ENCODE measurements around the gene ADAM33.

The ADAM33 gene

DNA sequence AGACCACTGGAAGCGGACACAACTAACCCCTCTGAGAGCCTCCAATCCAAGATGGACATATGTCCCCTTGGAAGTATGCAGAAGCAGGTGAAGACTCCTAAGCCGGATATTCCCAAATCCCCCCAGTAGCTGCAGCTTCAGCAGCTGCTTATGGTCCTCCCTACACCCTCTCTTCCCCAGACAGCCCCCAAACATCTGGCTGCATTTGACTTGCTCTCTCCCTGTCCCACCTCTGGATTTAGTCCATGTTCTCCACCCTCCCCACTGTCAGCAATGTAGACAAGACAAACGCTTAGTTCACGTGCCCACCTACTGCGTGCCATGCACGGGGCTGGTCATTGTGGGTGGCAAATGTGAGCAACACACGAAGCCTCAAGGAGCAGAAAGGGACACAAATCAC lies 4.6 kb upstream of the ADAM33 start:
- no peak for DNase-seq

- no peak for DNase-seq
Measured at GRCh38 chr20:3685341-3685740, 3.5 kb upstream of the ADAM33 start.

DNA sequence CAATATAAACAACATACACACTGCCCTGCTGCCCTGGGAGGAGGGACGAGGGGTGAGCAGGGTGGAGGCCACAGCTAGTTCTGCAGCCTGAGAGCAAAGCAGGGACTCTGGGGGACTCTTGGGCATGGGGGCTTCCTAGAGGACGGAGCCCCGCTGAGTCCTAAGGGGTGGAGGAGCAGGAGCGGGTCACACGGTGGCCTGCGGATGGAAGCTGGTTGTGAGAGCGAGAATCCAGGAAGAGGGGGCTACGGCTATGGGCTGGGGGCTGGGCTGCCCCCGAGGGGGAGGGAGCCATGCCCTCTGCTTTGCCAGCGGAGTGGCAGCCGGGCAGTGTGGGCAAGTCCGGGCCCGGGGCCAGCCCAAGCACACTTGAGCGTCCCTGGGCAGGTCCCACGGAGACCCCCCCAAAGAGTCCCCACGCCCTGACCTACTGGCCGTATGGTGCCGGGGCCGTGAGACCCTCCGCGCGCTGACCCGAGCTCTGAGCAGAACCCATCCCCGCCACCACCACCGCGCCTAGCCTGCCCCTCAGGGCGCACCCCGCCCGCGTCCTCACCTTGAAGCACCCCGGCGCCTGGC lies 369 bp downstream of the ADAM33 start:
- DNase-seq: no peak

DNA sequence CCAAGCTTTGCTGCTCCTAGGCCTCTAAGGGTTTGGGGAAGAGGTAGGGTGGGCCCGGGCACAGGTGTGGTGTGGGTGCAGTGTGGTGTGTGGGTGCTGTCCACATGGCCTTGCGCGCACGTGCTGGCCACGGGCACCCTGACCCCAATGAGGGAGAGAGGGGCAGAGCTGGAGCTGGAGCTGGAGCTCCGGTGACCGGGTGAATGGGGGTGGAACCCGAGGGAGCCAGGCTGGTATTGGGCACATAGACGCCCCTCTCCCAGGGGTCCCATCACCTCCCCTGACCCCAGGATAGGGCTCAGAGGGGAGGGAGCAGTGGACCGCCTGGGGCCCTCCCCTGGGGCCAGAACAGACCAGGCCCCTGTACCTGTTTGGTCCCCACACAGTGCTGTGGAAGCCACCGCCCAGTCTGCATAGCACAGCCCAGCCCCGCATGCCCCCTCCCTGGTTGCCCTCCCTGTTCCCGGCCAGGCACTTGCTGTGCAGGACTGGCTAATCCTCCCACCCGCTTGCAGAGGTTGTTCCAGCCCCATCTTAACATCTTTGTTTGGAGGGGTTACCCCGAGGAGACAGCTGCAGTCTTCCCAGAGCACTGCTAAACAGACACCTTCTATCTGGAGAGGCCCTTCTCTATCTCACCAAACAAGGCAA lies 984 bp downstream of the ADAM33 start:
- no peak for DNase-seq

- no peak for DNase-seq
Measured at GRCh38 chr20:3679749-3680700, 1.8 kb downstream of the ADAM33 start.

DNA sequence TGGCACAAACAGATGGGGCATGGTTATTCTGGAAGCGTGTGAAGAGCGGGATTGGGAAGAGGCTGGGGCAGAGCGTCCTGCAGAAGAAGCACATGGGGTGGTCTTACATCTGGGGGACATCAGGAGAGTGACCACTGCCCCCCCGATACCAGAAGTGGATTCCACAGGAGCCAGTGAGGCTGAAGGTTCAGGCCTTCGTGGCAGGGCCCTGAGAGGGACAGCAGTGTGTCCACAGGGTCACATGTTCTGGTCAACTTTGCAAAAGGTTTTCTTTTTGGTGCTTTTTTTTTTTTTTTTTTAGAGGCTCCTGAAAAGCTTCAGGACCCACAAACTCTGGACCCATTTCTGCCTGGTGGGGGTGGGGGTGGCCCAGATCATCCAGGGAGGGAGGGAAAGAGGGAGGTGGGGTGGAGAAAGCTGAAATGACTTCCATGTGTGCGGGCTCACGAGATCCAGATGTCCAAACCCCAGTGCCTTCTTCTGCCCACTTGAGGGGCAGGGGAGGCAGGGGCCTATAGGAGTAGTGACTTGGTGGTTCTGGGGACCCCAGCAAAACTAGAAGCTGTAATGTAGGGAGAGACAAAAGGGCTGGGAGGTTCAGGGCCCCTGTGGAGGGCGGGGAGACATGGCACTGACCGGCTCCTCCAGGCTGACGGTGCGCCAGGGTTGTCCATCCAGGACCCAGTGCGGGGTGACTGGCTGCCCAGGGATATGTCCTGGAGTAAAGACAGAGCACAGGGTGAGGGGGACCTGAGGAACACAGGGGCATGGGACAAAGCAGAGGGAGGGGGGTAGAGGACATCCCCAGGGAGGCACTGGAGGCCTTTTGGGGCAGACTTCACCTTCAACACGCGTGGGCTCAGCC lies 2.7 kb downstream of the ADAM33 start:
- DNase-seq: no peak

DNA sequence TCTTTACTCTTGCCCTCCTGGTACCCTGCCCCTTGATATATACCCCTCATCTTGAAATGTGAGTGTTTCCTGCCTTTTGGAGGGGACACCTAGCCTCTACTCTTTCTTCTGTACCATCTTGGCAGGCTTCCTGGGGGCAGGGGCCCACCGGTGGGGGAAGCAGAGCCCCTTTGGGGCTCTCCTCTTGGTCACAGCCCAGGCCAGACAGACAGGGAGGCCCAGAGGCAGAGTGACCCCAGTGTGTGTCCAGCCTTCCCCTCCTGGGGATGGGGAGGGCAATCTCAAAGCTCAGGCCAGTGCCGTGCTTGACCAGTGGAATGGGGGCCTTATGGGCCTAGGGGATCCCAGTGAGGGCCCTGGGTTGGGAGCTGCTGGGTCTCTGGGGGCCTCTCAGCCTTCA lies 3.6 kb downstream of the ADAM33 start:
- DNase-seq: no peak

DNA sequence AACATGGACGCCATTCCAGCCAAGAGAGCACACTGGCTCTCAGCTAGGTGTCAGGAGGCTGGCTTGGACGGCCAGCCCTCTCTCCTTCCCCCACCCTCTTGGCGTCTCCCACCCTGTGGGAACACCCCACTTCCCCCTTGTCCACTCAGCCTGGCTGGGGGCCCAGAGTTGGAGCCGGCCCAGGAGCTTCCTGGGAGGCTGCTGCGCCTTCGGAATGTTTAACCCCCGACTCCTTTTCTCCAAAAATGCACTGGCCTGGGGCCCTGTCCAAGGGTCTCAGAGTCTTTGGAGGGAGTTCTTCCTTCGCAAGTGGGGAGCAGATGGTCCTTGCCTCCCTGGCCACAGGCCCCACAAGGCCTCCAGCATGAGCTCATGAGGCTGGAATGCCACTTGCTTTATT lies 4.1 kb downstream of the ADAM33 start:
- DNase-seq: no peak

GRCh38 chr20:3674995-3675900 lies 6.6 kb downstream of the ADAM33 start:
- DNase-seq: no peak

DNA sequence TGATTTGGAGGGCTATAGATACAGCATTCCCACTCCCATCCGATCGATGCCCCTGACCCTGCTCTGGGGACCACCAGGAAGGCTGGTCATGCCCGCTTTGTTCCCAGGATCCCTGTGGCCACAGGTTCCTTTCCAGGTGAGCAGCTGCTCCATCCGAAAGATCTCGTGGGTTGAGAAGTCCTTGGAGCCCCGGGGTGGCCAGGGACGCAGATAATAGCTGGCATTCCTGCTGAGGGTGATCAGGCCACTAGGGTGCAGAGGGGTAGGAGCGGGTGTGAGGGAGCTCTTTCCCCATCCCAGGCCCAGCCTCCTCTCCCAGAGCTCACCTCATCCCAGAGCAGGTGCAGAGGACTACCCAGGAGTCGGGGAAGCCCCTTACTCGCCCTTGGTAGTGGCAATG lies 7.4 kb downstream of the ADAM33 start:
- DNase-seq: no peak

- DNase-seq: no peak
Measured at GRCh38 chr20:3673221-3674070, 8.4 kb downstream of the ADAM33 start.

DNA sequence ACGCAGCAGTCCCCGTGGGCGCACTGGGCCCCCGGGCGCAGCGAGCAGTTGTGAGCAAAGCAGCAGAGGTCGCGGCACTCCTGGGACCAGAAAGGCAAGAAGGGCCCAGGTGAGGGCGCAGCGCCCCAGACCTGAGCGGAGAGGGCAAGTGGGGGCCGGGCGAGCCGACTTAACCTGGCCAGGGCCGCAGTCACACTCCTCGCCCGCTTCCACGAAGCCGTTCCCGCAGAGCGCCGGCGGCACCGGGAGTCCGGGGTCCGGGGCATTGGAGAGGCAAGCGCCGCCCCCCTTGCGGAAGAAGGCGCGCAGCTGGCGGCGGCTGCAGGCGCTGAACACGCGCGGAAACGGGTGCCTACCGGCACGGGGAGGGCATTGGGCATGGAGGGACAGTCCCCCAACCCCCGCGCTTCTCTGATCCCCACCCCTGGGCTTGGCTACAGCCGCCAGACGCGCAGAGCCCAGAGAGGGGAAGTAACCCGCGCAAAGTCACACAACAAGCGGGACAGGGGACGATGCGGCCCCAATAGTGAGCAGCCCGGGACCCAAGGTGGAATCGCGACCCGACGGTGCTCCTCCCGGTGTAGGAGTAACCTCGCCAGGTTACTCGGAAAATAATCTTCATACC lies 9.2 kb downstream of the ADAM33 start:
- DNase-seq: no peak

GRCh38 chr20:3671986-3672546 lies 9.7 kb downstream of the ADAM33 start:
- DNase-seq: no peak

GRCh38 chr20:3670945-3671344 lies 10.9 kb downstream of the ADAM33 start:
- no peak for DNase-seq

DNA sequence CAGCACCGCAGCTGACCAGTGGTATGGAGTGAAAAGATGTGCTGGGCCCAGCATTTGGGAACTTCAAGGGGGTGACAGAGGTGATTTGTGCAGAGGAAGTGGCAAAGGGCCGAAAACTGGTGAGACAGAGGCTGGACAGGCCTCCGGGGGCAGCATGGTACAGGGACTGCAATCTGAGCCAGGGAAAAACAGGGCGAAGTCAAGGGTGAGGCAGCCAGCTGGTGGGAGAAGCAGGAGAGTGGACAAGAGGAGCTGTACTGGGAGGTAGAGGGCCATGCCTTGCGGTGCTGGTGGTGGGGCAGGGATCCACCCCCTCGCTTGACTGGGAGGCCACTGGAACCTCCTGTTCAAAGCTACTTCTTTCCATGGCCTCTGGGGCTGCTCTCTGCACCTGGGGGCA lies 11.3 kb downstream of the ADAM33 start:
- no peak for DNase-seq

DNA sequence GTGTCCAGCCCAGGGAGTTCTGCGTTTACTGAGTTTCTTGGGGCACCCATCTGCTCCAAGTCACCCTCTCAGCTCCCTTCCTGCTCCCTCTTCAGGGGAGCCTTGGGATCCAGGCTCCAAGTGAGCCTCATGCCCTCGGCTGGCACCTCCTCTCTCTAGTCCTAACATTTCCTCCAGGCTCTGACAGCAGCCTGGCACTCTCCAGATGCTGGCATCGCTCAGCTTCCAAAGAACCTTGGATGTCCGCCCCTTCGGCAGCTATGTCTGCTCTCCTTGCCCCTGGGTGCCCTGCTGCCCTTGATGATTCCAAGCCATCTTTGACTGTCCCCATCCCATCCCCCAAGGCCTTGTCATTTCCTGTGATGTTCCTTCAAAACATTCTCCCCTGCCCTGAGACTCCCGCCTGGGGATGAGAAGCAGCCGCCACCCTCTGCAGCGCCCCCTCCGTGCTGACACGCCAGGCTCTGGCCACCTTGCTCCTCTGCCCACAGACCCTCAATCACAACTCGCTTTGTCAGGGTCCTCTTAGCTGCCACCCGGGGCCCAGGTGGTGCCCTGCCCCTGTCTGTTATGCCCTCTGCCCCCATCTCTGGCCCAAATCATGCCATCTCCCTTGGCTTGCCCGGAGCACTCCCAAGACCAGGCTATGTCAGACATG lies 12.0 kb downstream of the ADAM33 start:
- no peak for DNase-seq

- DNase-seq: no peak
Measured at GRCh38 chr20:3667434-3668037, 14.3 kb downstream of the ADAM33 start.

DNA sequence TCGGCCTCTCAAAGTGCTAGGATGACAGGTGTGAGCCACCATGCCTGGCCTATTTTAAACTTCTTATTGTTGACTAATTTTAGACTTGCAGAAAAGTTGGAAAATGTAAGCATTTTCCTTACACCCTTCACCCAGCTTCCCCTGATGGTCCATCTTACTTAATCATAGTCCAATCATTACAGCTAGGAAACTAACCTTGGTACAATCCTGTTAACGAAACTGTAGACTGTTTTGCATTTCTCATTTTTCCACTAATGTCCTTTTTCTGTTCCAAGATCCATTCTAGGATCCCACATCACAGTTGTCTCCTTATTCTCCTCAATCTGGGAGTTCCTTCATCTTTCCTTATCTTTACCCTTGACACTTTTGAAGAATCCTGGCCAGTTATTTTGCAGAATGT lies 18.0 kb downstream of the ADAM33 start:
- no peak for DNase-seq

Data from stimulated activated naive CD4-positive, alpha-beta T cell treated with Interleukin-2 at 50 U/mL for 16 hours (primary cell).